Hematopoietic multipotent progenitor cell treated with erythropoietin and hydrocortisone succinate and interleukin-3 and kit ligand, for 17 days (in vitro differentiated cells): ENCODE results near the gene PAPLN.
"Not testable (repeated sequence)": the region's sequence is repeated elsewhere in the genome, so short reads cannot be mapped to it uniquely, and the experiment has no call there.

Experiments used
- DNase-seq: peaks from one replicate; pipeline ENCODE4 v3.0.0-alpha.2; 2015; ENCODE audit warnings: low spot score

Gene PAPLN

GRCh38 chr14:73237219-73237785 is at the start of gene PAPLN:
TSS of gene PAPLN (plus strand) at chr14:73237506. CDS start at chr14:73239779, 2,273 bp downstream.
- no peak for DNase-seq

GRCh38 chr14:73188501-73188911 is 48.8 kb upstream of the PAPLN start:
- DNase-seq: no peak

GRCh38 chr14:73189651-73190050 is 47.7 kb upstream of the PAPLN start:
- DNase-seq: no peak

DNA sequence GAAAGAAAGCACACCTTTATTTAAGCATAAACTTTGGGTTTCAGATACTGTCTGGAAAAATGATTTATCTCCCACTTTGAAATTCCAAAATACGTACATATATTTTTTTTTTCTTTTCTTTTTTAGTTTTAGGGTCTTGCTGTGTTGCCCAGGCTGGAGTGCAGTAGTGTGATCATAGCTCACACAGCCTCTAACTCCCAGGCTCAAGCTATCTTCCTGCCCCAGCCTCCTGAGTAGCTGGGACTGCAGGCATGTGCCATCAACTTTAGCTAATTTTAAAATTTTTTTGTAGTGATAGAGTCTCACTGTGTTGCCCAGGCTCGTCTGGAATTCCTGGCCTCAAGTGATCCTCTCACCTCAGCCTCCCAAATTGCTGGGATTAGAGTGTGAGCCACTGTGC is 45.9 kb upstream of the PAPLN start:
- no peak for DNase-seq

DNA sequence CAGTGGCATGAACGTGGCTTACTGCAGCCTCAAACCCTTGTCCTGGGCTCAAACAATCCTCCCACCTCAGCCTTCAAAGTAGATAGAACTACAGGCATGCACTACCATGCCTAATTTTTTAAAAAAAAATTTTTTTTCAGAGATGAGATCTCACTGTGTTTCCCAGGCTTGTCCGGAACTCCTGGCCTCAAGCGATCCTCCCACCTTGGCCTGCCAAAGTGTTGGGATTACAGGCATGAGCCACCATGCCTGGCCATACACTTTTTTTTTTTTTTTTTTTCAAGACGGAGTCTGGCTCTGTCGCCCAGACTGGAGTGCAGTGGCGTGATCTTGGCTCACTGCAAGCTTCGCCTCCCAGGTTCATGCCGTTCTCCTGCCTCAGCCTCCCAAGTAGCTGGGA is 43.0 kb upstream of the PAPLN start:
- DNase-seq: not testable (repeated sequence)

DNA sequence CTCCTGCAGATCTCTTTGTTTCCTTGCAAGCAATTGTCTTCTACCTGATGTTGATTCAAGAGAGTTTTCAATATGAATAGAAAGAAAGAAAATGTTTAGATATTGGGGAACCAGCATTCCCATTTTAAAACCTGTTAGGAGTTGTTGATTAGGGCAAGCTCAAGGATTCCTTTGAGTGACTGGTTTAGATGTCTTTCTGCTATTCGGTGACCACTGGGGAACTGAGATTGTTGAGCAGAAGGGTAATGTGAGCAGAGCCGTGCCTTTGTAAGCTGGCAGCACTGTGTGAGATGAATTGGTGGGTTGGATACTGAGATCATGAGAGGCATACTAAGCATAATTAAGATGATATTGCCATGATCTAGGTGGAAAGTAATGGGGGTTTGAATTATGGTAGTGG is 39.1 kb upstream of the PAPLN start:
- DNase-seq: no peak

DNA sequence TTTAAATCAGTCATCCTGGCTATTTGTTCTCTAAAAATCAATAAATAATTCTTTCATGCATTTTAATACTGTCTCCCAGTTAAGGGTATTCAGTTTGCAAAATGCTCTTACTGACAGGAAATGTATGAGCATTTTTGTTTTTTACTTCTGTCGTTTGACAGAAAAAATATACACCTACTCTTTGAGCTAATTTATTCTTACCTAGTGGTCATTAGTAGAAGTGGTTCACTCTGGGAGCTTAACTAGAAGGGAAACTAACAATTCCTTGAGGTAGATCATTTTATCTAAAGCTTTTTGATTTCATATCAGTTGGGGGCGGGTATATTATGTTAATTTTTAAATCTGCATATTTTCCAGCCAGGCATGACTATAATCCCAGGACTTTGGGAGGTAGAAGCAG is 33.8 kb upstream of the PAPLN start:
- DNase-seq: no peak

DNA sequence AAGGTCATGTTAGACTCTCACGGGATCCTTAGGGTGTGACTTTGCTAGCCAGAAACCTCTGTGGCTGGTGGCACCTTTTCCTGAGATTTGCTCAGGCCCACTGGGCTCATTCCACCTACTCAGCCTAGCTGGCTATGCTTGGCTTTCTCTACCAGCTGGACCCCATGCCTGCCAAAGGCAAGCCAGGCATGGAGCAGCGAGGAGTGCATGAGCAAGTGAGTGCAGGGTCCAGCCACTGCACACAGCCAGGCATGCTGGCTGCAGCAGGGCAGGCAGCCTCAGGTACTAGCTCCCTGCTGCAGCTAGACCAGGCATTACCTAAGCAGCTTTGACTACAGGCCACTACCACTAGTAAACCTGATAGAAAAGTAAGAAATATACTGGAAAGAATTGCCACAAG is 29.7 kb upstream of the PAPLN start:
- DNase-seq: no peak

- DNase-seq: no peak
Measured at GRCh38 chr14:73208390-73208789, 28.9 kb upstream of the PAPLN start.

DNA sequence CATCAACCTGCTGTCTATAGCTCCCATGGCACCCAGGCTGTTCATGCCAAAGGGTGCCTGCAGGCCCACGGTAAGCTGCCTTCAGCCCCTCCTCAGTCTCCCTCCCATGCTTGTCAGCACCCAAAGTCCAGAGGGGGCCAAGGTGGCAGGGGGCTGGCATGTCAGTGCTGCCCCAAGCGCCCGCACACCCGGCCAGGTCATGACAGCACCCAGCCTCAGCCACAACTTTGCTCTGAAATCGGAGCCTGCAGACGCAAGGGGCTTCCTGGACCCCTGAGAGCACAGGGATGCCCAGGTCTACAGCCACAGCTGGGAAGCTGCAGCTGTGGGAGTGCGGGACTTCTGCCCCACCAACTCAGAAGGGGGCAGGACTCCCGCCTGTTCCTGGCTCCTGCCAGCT is 28.5 kb upstream of the PAPLN start:
- no peak for DNase-seq

DNA sequence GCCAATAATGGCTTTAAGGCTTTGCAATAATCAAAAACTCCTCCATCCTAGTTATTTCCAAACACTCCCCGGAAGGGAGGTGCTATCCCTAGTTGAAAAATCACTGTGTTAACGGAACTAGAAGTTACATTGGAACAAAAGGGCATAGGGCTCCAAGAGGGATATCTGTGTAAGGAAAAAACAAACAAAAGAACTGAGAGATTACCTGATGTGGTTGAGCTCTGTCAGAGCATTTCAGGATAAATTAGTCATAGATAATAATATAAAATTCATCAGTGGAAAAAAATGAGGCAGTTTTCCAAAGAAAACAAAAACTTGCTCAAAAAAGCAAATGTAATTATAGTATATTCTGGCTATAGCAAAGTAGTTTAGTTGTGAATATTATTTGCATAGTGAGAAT is 27.4 kb upstream of the PAPLN start:
- no peak for DNase-seq

DNA sequence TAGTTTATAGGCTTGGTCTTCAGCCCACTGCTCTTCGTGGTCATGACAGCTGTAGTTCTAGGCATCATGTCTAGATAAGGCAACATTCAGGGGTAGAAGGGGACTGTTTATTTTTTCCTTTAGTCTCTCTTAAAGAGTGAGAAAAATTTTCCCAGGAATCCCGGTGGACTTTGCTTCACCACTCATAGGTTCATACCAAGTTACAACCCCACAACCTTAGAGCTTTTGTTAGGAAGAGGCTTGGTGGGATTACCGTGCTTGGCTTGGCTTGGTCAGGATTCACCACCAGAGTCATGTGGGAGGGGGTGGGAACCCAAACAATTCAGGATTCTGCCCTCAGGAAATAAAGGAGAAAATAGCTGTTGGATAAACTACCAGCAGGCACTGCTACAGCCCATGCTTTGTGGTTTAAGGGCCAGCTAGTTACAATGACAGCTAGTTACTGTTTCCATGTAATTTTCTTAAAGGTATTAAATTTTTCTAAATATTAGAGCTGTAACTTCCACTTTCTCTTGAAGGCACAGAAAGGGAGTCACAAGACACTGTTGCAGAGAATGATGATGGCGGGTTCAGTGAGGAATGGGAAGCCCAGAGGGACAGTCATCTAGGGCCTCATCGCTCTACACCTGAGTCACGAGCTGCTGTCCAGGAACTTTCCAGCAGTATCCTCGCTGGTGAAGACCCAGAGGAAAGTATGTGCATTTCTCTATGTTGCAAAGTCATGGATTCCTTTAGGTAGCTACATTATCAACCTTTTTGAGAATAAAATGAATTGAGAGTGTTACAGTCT is 25.9 kb upstream of the PAPLN start:
- no peak for DNase-seq

- no peak for DNase-seq
Measured at GRCh38 chr14:73216030-73216429, 21.3 kb upstream of the PAPLN start.

DNA sequence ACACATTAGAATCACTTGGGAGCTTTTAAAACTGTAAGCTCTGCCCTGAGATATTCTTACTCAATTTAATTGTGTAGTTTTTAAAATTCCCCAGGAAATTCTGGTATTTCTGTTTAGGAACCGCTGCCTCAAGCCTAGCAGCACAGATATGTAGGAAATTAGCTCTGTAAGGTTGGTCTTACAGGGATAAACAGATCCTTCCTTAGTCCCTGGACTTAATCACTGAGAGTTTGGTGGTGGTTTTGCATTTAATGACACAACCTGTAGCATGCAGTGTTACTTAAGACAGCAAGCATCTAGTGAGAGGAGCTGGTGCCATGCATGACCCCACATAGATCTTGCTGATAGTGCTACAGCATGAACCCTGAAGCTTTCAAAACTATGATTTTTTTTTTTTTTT is 19.9 kb upstream of the PAPLN start:
- no peak for DNase-seq

GRCh38 chr14:73220061-73220460 is 17.2 kb upstream of the PAPLN start:
- no peak for DNase-seq

DNA sequence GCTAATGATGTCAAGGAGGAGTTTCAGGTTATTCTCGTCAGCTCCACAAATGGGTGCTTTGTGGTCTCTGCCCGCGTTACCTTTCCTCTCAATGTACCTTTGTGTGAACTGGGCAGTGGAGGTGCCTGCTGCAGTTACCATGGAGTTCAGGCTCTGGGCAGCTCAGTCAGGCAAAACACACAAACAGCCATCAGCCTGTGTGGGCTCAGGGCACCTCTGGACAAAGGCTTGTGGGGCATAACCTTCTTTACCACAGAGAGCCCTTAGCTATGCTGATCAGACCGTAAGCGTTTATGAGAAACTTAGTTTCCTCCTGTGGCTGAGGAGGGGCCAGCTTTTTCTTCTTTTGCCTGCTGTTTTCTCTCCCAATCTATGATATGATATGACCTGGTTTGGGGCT is 16.7 kb upstream of the PAPLN start:
- DNase-seq: no peak

- no peak for DNase-seq
Measured at GRCh38 chr14:73221945-73222344, 15.4 kb upstream of the PAPLN start.

DNA sequence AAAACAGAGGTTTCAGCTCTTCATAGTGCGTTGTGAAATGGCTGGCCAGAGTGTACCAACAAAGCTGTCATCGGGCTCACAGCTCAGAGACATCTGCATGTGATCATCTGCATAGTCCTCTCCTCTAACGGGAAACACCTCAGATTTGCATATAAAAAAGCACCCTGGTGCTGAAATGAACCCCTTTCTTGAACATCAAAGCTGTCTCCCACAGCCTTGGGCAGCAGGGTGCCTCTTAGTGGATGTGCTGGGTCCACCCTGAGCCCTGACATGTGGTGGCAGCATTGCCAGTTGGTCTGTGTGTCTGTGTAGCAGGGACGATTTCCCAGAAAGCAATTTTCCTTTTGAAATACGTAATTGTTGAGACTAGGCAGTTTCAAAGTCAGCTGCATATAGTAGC is 14.3 kb upstream of the PAPLN start:
- no peak for DNase-seq

- DNase-seq: no peak
Measured at GRCh38 chr14:73225496-73225895, 11.8 kb upstream of the PAPLN start.

GRCh38 chr14:73227812-73228781 is 9.2 kb upstream of the PAPLN start:
- DNase-seq: no peak

DNA sequence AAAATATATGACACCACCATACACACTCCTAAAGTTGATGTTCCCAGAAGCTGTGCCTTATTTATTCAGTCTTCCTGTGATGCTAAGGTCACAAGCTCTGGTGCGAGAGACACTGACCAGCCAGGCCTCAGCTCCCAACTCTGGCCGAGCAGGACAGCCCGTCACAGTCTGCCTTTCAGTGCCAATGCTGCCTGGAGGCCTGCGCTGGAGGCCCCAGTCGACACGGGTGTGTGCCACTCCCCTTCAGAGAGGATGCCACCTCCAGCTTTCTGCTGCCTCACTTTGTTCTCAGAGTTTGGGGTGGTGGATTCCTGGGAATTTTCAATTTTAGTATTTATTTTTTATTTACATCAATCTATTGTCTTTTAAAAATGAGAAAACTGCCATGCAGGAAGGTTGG is 7.3 kb upstream of the PAPLN start:
- DNase-seq: no peak

- DNase-seq: no peak
Measured at GRCh38 chr14:73231981-73232851, 5.1 kb upstream of the PAPLN start.
